Panc1 (cell line): ENCODE measurements around the gene SKI. TPM values are rescaled to one million over a fixed set of nuclear protein-coding genes. Genes with fewer than 3 reads are reported as not detected.
A peak's percentile ranks its signal among the peaks of the same experiment; 100 is the strongest.

ENCODE experiments used
- ATAC-seq: fragments of 200-7000 bp; cut with Tn5 transposase; 2 replicates; pipeline ENCODE4 v1.9.1; 2020; ENCODE audit warnings: mild to moderate bottlenecking, moderate library complexity
- BruUV-seq: library from RNA; stranded (reverse); fragments of 400-500 nt; replicated peaks from 2 replicates; lab custom pipeline; 2021; lab: Mats Ljungman, UMichigan
- CTCF ChIA-PET: fragments of 300-600 bp; sonication (Branson Sonifier 250); formaldehyde crosslinking; loops from one replicate; lab custom pipeline; 2022; ENCODE audit warnings: antibody characterized with exemption; lab: Charles Lee
- POLR2A ChIA-PET: fragments of 300-600 bp; sonication (Branson Sonifier 250); formaldehyde crosslinking; loops from one replicate; lab custom pipeline; 2022; ENCODE audit warnings: antibody characterized with exemption; lab: Charles Lee
- DNase-seq: peaks from one replicate; pipeline ENCODE4 v3.0.0-alpha.2; 2010; ENCODE audit warnings: low read depth, low spot score
- H3K27ac ChIP-seq: 2 replicates; pipeline ENCODE4 v1.5.1; 2011; ENCODE audit warnings: mild to moderate bottlenecking, low read length, inconsistent platforms
- H3K27me3 ChIP-seq: fragments of 200-500 bp; sonication (Bioruptor generic); 2 replicates; pipeline ENCODE4 v1.6.0; 2014; ENCODE audit warnings: low read length, inconsistent platforms; ENCODE audit not compliant: control insufficient read depth, insufficient read depth
- H3K36me3 ChIP-seq: fragments of 200-500 bp; sonication (Bioruptor generic); 2 replicates; pipeline ENCODE4 v1.5.1; 2014; ENCODE audit warnings: inconsistent platforms, mild to moderate bottlenecking, low read length, moderate library complexity; ENCODE audit not compliant: control insufficient read depth, insufficient read depth
- H3K4me1 ChIP-seq: 2 replicates; pipeline ENCODE4 v1.5.1; 2011; ENCODE audit warnings: inconsistent platforms, mild to moderate bottlenecking, low read length, moderate library complexity; ENCODE audit not compliant: control insufficient read depth, insufficient read depth
- H3K4me3 ChIP-seq, 2 experiments: 2 replicates each; pipeline ENCODE4 v1.5.1; 2011 to 2012; ENCODE audit warnings: low read depth in 2 of 2, low read length in 2 of 2, mild to moderate bottlenecking in 2 of 2, inconsistent platforms in 1 of 2, moderate library complexity in 1 of 2
- H3K9me3 ChIP-seq: fragments of 200-500 bp; sonication (Bioruptor generic); 2 replicates; pipeline ENCODE4 v1.5.1; 2014; ENCODE audit warnings: low read depth, mild to moderate bottlenecking, inconsistent platforms, low read length, moderate library complexity; ENCODE audit not compliant: control insufficient read depth, insufficient read depth
- POLR2AphosphoS5 ChIP-seq: IDR thresholded peaks from 2 replicates; pipeline ENCODE4 v1.6.1; 2012; ENCODE audit warnings: mild to moderate bottlenecking, low read depth, low read length, moderate library complexity
- REST ChIP-seq, 2 experiments: IDR thresholded peaks; 2 replicates each; pipeline ENCODE4 v1.6.1; 2011 to 2012; ENCODE audit warnings: low read depth in 2 of 2, control low read depth in 1 of 2, low read length in 1 of 2, mild to moderate bottlenecking in 1 of 2, moderate library complexity in 1 of 2; ENCODE audit not compliant: insufficient read depth in 1 of 2
- SIN3A ChIP-seq: IDR thresholded peaks from 2 replicates; pipeline ENCODE4 v1.6.1; 2012; ENCODE audit warnings: low read depth, mild to moderate bottlenecking, low read length, moderate library complexity, borderline replicate concordance; ENCODE audit not compliant: insufficient read depth
- TCF7L2 ChIP-seq: IDR thresholded peaks from 2 replicates; pipeline ENCODE4 v1.6.1; 2011; ENCODE audit warnings: mild to moderate bottlenecking, low read depth, low read length, inconsistent platforms
- in situ Hi-C: cut with HindIII; loops from 2 replicates; pipeline ENCODE4 v1.10.0; 2016; ENCODE audit warnings: low sequenced_read_pairs, low pct_unique_long_range_greater_than_20kb
- intact Hi-C: fragments of 100-400 bp; cut with micrococcal nuclease; formaldehyde crosslinking; loops from one replicate; pipeline ENCODE4 v1.10.0; 2022; ENCODE audit not compliant: unreplicated experiment
- total RNA-seq: library from RNA; stranded (reverse); gene quantifications from one replicate; pipeline ENCODE4 v1.2.1, GENCODE V29; 2021; ENCODE audit not compliant: unreplicated experiment
- TF ChIP-seq, protein P1 (sequence below): fragments of 450-650 bp; IDR thresholded peaks from 2 replicates; pipeline ENCODE4 v1.5.1; 2017; ENCODE audit warnings: mild to moderate bottlenecking

Gene SKI
- total RNA-seq, 1 experiment from 2014 or later: 63.2 TPM

DNA sequence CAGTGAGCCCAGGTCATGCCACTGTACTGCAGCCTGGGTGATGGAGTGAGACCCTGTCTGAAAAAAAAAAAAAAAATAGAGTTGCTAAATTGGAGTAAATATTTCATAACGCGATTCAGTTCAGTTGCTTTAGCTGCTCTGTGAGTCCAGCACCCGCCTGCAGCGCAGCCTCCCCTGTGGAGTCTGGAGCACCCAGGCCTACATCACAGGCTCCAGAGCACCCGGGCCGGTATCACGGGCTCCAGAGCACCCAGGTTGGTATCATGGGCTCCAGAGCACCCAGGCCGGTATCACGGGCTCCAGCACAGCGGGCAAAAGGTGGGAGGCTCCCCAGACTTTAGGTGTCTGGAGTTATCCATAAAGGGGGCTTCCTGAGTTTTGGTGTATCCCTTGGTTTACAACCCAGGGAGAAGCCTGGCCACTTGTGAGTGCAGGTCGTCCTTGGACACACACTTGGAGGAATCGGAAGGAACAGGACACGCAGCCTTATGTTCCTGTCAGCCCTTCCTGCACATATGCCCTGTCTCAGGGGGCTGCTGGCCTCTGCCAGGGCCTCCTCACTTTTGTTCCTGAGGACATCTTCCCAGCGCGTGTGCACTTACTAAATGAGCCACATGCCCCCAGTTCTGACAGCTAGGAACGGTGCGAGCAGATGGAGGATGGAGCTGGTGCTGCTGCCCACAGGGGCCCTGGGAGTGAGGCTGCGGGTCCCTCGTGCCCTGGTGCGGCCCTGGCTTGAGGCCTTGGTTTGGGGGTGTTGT lies 25.1 kb downstream of the SKI start:
- TF ChIP-seq TCF7L2 (no peak), REST (IDR thresholded peaks at IDR 0.05; ENCODE audit: insufficient read depth in 1 of 2, low read depth in 2 of 2, low read length in 1 of 2) (no peak)

DNA sequence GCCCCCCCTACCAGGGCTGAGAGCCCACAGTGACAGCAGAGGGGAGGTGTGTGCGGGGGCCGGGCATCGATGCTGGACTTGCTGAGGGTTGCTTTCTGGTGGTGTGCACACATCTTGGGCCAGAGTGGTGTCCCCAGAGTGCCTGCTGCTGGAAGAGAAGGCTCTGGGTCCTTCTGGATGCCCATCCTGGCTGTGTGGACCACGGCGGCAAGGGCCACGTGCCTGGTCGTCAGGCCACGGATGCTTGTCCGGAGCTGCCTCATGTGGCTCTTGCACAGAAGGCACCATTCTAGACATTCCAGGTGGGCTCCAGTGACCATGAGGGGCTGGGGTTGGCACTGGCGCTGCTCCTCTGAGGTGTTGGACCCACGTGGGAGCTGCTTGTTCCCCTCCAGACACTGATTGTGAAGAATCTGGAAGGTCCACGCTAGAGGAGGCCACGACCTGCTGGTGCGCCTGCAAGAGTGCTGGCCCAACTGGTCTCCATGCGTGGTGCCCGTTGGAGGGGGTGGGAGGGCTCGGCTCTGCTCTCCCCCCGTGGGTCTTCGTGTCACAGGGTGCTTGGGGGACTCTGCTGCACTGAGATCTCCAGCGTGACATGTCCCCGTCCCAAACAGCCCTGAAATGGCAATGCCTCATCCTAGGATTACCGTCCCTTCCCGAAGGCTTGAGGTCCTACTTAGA lies 25.8 kb downstream of the SKI start:
- TF ChIP-seq TCF7L2: no peak
- CTCF ChIA-PET: no interaction called here

More for the DNA sequence above, 25.1 kb downstream of the SKI start:
- Histone ChIP-seq H3K36me3 (no peaks in the 10 kb centered on the region), H3K27ac (no peak overlapping the region), H3K27me3 (no peaks in the 10 kb centered on the region), H3K4me3 (no peak overlapping the region), H3K4me1 (peaks cover 21% of the 10 kb centered on the region), H3K9me3 (no peaks in the 10 kb centered on the region; the same call in 1 of the 2 replicates)
- ChIA-PET CTCF (no interaction called here), POLR2A (no interaction called here)
- in situ Hi-C loops (no loop called here), intact Hi-C loops (no loop called here)
- no peak for ATAC-seq
- no peak for DNase-seq
- BruUV-seq: no TSS peak

DNA sequence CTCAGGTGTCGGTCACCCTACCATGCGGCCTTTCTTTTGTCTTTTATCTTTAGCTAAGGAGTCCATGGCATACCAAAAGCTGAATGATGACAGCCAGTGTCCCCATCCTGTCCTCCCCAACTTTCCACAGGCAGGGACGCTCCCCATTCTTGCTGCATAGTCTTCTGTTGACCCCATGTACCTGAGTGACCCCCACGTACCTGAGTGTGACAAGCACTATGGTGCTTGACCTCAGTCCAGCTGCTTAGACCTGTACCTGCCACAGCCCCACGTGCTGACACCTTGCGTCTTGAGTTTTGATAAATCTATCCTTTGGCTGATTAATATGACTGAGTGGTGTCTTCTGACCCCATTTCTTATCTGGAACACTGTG lies 26.9 kb downstream of the SKI start:
- DNase-seq: no peak
- H3K4me1 ChIP-seq: peaks cover 13% of the 10 kb centered on the region
- in situ Hi-C loops (no loop called here), intact Hi-C loops (no loop called here)
- H3K27me3 ChIP-seq: no peaks in the 10 kb centered on the region
- CTCF ChIA-PET: interaction anchor here (0.6 kb wide), 1 partner anchor 41 kb away, joined by 3 read pairs; no protein-coding TSS in a partner anchor
- H3K27ac ChIP-seq: peak overlapping the region; percentile 44; the same call in 1 of the 2 replicates
- TF ChIP-seq REST (IDR thresholded peaks at IDR 0.05; ENCODE audit: insufficient read depth in 1 of 2, low read depth in 2 of 2, low read length in 1 of 2) (no peak), POLR2AphosphoS5 (no peak), SIN3A (no peak), TCF7L2 (no peak)
- TF ChIP-seq, protein P1, sequence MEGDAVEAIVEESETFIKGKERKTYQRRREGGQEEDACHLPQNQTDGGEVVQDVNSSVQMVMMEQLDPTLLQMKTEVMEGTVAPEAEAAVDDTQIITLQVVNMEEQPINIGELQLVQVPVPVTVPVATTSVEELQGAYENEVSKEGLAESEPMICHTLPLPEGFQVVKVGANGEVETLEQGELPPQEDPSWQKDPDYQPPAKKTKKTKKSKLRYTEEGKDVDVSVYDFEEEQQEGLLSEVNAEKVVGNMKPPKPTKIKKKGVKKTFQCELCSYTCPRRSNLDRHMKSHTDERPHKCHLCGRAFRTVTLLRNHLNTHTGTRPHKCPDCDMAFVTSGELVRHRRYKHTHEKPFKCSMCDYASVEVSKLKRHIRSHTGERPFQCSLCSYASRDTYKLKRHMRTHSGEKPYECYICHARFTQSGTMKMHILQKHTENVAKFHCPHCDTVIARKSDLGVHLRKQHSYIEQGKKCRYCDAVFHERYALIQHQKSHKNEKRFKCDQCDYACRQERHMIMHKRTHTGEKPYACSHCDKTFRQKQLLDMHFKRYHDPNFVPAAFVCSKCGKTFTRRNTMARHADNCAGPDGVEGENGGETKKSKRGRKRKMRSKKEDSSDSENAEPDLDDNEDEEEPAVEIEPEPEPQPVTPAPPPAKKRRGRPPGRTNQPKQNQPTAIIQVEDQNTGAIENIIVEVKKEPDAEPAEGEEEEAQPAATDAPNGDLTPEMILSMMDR: no peak
- no TSS peak for BruUV-seq
- no peaks in the 10 kb centered on the region; the same call in 1 of the 2 replicates for H3K9me3 ChIP-seq
- POLR2A ChIA-PET: no interaction called here
- H3K4me3 ChIP-seq: no peak overlapping the region
- H3K36me3 ChIP-seq: no peaks in the 10 kb centered on the region
- ATAC-seq: no peak

More for the DNA sequence above, 25.8 kb downstream of the SKI start:
- H3K36me3 ChIP-seq: no peaks in the 10 kb centered on the region
- H3K27ac ChIP-seq: no peak overlapping the region
- H3K4me1 ChIP-seq: peaks cover 19% of the 10 kb centered on the region
- no TSS peak for BruUV-seq
- POLR2A ChIA-PET: no interaction called here
- intact Hi-C loops (no loop called here), in situ Hi-C loops (no loop called here)
- no peaks in the 10 kb centered on the region; the same call in 1 of the 2 replicates for H3K9me3 ChIP-seq
- H3K27me3 ChIP-seq: no peaks in the 10 kb centered on the region
- DNase-seq: no peak
- no peak overlapping the region for H3K4me3 ChIP-seq
- no peak for ATAC-seq
